ENCODE measurements around the gene NDST1.

Gene NDST1

GRCh38 chr5:150519978-150520377 lies 12.0 kb downstream of the NDST1 start:
- Histone ChIP-seq H2AFZ (ENCODE audit: low read length) (no peak overlapping the region), H3K9me3 (ENCODE audit: low read length) (no peaks in the 10 kb centered on the region), H4K20me1 (ENCODE audit: insufficient read depth, low read length) (no peaks in the 10 kb centered on the region), H3K9ac (ENCODE audit: low read length) (no peak overlapping the region), H3K36me3 (ENCODE audit: insufficient read depth, low read length) (no peaks in the 10 kb centered on the region; the same call in 1 of the 2 replicates), H3F3A (ENCODE audit: insufficient read depth, low read length) (no peaks in the 10 kb centered on the region), H3K4me3 (ENCODE audit: low read depth, low read length, poor library complexity, severe bottlenecking) (no peak overlapping the region), H3K27ac (ENCODE audit: low read depth, low read length, poor library complexity, severe bottlenecking) (no peak overlapping the region), H3K9me2 (ENCODE audit: low read depth, low read length) (no peaks in the 10 kb centered on the region), H3K79me2 (ENCODE audit: insufficient read depth, low read length) (no peaks in the 10 kb centered on the region), H3K4me2 (ENCODE audit: low read length) (no peak overlapping the region), H3K27me3 (ENCODE audit: insufficient read depth, low read length) (peaks cover 4% of the 10 kb centered on the region; the same call in 1 of the 2 replicates), H3K4me1 (ENCODE audit: insufficient read depth, low read length, severe bottlenecking) (peaks cover 4% of the 10 kb centered on the region)
- TF ChIP-seq CTCF (IDR thresholded peaks at IDR 0.05; ENCODE audit: low read length) (no peak), EZH2 (IDR thresholded peaks at IDR 0.05; ENCODE audit: borderline replicate concordance, low read length) (no peak)

GRCh38 chr5:150520747-150521521 lies 13.0 kb downstream of the NDST1 start:
- Histone ChIP-seq H3K27ac (ENCODE audit: low read depth, low read length, poor library complexity, severe bottlenecking) (no peak overlapping the region), H3F3A (ENCODE audit: insufficient read depth, low read length) (no peaks in the 10 kb centered on the region), H3K9me2 (ENCODE audit: low read depth, low read length) (no peaks in the 10 kb centered on the region), H3K4me2 (ENCODE audit: low read length) (no peak overlapping the region), H3K9me3 (ENCODE audit: low read length) (no peaks in the 10 kb centered on the region), H3K4me3 (ENCODE audit: low read depth, low read length, poor library complexity, severe bottlenecking) (no peak overlapping the region), H3K9ac (ENCODE audit: low read length) (no peak overlapping the region), H3K79me2 (ENCODE audit: insufficient read depth, low read length) (no peaks in the 10 kb centered on the region), H2AFZ (ENCODE audit: low read length) (no peak overlapping the region), H3K27me3 (ENCODE audit: insufficient read depth, low read length) (peaks cover 4% of the 10 kb centered on the region; the same call in 1 of the 2 replicates), H4K20me1 (ENCODE audit: insufficient read depth, low read length) (no peaks in the 10 kb centered on the region), H3K4me1 (ENCODE audit: insufficient read depth, low read length, severe bottlenecking) (peaks cover 4% of the 10 kb centered on the region), H3K36me3 (ENCODE audit: insufficient read depth, low read length) (no peaks in the 10 kb centered on the region; the same call in 1 of the 2 replicates)
- no peak for TF ChIP-seq CTCF (IDR thresholded peaks at IDR 0.05; ENCODE audit: low read length)
- TF ChIP-seq EZH2 (IDR thresholded peaks at IDR 0.05; ENCODE audit: borderline replicate concordance, low read length), result no peak

GRCh38 chr5:150521522-150521817 lies 13.5 kb downstream of the NDST1 start:
- no peaks in the 10 kb centered on the region for H3K79me2 ChIP-seq (ENCODE audit: insufficient read depth, low read length)
- H3K27ac ChIP-seq (ENCODE audit: low read depth, low read length, poor library complexity, severe bottlenecking), result no peak overlapping the region
- H3K27me3 ChIP-seq (ENCODE audit: insufficient read depth, low read length), result peaks cover 4% of the 10 kb centered on the region; the same call in 1 of the 2 replicates
- peaks cover 4% of the 10 kb centered on the region for H3K4me1 ChIP-seq (ENCODE audit: insufficient read depth, low read length, severe bottlenecking)
- TF ChIP-seq EZH2 (IDR thresholded peaks at IDR 0.05; ENCODE audit: borderline replicate concordance, low read length), result no peak
- no peak for TF ChIP-seq CTCF (IDR thresholded peaks at IDR 0.05; ENCODE audit: low read length)
- H2AFZ ChIP-seq (ENCODE audit: low read length), result no peak overlapping the region
- no peak overlapping the region for H3K4me2 ChIP-seq (ENCODE audit: low read length)
- no peaks in the 10 kb centered on the region; the same call in 1 of the 2 replicates for H3K36me3 ChIP-seq (ENCODE audit: insufficient read depth, low read length)
- H3F3A ChIP-seq (ENCODE audit: insufficient read depth, low read length), result no peaks in the 10 kb centered on the region
- H3K9ac ChIP-seq (ENCODE audit: low read length), result no peak overlapping the region
- no peak overlapping the region for H3K4me3 ChIP-seq (ENCODE audit: low read depth, low read length, poor library complexity, severe bottlenecking)
- no peaks in the 10 kb centered on the region for H3K9me3 ChIP-seq (ENCODE audit: low read length)
- no peaks in the 10 kb centered on the region for H3K9me2 ChIP-seq (ENCODE audit: low read depth, low read length)
- no peaks in the 10 kb centered on the region for H4K20me1 ChIP-seq (ENCODE audit: insufficient read depth, low read length)
